H1 (cell line): Measurements from ENCODE around the gene TIFAB. TPM values are rescaled to one million over a fixed set of nuclear protein-coding genes. Genes with fewer than 3 reads are reported as not detected.

ENCODE experiments used
- BRCA1 ChIP-seq: IDR thresholded peaks from 2 replicates; pipeline ENCODE4 v1.6.1; 2012; ENCODE audit warnings: low read depth, low read length, improper control_type of control experiment
- polyA plus RNA-seq, 7 experiments: library from polyadenylated mRNA; depleted of rRNA in 3 of 7; stranded (reverse) in 5 of 7; unstranded in 2 of 7; fragments of >200 nt in 5 of 7; fragments of 200-250 nt in 2 of 7; gene quantifications; 1 replicate in 5 of 7; 2 replicates in 1 of 7; 4 replicates in 1 of 7; pipeline versions ENCODE4 v1.2.1 to v1.2.3, GENCODE V29; 2011 to 2013; ENCODE audit warnings: missing spikeins in 2 of 7, mixed read lengths in 2 of 7
- total RNA-seq: library from RNA; stranded (reverse); fragmentation: NEBNext Ultra II Directional; extraction: Animal tissue kit (Norgen Biotek cat#: 25700); gene quantifications from 2 replicates; pipeline ENCODE4 v1.2.1, GENCODE V29; 2021

Gene TIFAB
- total and polyA plus RNA-seq, 2 of the 8 experiments (the other 6 are each of a cell fraction or from before 2014, with no cell fraction given) = not detected

DNA sequence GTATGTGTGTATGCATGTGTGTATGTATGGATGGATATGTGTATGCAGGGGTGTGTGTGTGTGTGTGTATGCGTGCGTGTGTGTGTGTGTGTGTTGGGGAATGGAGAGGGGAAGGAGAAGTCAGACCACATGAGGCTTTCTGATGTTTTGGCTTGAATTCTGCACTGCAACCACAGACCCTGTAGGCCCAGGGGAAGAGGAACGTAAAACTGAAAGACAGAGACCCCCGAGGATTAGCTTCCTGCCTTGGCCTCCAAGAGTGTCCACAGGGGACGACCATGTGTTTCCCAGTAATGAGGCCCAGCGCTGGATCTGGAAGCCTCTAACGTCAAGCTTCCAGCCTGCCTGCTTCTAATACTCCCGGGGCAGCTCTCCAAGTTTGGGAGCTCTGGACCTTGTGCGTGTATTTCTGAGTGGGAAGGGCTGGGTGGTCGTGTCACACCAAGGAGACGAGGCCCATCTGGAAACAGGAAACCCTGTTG lies 10.8 kb downstream of the TIFAB start (continued):
- TF ChIP-seq BRCA1 = no peak
